Ishikawa (cell line): ENCODE data around the gene RABEP2.

ENCODE experiments used
- CEBPB ChIP-seq: IDR thresholded peaks from 2 replicates; pipeline ENCODE4 v1.6.1; 2012
- CREB1 ChIP-seq: IDR thresholded peaks from 2 replicates; pipeline ENCODE4 v1.6.1; 2012; ENCODE audit warnings: low read depth
- EGR1 ChIP-seq: IDR thresholded peaks from 2 replicates; pipeline ENCODE4 v1.6.1; 2012
- EP300 ChIP-seq: IDR thresholded peaks from 2 replicates; pipeline ENCODE4 v1.6.1; 2012; ENCODE audit warnings: borderline replicate concordance
- FOXM1 ChIP-seq: IDR thresholded peaks from 2 replicates; pipeline ENCODE4 v1.6.1; 2012; ENCODE audit warnings: low read depth, borderline replicate concordance
- NFIC ChIP-seq: IDR thresholded peaks from 2 replicates; pipeline ENCODE4 v1.6.1; 2012
- RAD21 ChIP-seq: IDR thresholded peaks from 2 replicates; pipeline ENCODE4 v1.6.1; 2012; ENCODE audit warnings: low read depth
- TAF1 ChIP-seq: IDR thresholded peaks from 2 replicates; pipeline ENCODE4 v1.6.1; 2012; ENCODE audit warnings: low read depth, mild to moderate bottlenecking
- TCF12 ChIP-seq: IDR thresholded peaks from 2 replicates; pipeline ENCODE4 v1.6.1; 2012; ENCODE audit warnings: low read depth
- USF1 ChIP-seq: IDR thresholded peaks from 2 replicates; pipeline ENCODE4 v1.6.1; 2012
- YY1 ChIP-seq: IDR thresholded peaks from 2 replicates; pipeline ENCODE4 v1.6.1; 2012; ENCODE audit warnings: low read depth
- ZBTB7A ChIP-seq: IDR thresholded peaks from 2 replicates; pipeline ENCODE4 v1.6.1; 2012; ENCODE audit warnings: low read depth
- TF ChIP-seq, protein P1 (sequence below): IDR thresholded peaks from 2 replicates; pipeline ENCODE4 v1.6.1; 2012; ENCODE audit warnings: low read depth, mild to moderate bottlenecking
- TF ChIP-seq, protein P2 (sequence below): IDR thresholded peaks from 2 replicates; pipeline ENCODE4 v1.6.1; 2012

DNA sequence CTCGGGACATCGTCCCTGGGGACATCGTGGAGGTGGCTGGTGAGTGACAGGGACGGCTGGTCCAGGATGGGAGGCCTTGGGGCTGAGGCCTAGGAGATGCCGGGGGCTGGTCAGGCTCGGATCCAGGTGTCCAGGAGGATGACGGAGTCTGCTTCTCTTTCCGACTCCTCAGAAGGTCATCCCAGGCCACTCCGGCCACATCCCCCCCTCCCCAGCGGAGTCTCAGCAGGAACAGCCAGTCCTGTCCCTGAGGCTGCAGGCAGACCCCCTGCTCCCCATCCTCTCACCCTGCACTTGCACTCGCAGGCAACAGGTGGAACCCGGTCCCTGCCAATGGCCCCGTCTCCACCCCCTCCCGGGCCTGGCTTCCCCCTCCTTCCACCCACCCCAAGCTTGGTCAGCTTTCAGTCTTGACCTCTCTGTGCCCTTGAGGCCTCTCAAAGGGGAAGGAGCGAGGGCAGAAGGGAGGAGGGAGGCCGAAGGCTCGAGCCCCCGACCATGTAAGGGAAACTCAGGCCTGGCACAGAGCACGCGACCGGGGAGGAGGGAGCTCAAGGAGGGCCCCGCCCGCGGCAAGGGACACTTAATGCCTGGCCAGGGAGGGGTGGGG is 42.4 kb downstream of the RABEP2 start:
- TF ChIP-seq, protein P1, sequence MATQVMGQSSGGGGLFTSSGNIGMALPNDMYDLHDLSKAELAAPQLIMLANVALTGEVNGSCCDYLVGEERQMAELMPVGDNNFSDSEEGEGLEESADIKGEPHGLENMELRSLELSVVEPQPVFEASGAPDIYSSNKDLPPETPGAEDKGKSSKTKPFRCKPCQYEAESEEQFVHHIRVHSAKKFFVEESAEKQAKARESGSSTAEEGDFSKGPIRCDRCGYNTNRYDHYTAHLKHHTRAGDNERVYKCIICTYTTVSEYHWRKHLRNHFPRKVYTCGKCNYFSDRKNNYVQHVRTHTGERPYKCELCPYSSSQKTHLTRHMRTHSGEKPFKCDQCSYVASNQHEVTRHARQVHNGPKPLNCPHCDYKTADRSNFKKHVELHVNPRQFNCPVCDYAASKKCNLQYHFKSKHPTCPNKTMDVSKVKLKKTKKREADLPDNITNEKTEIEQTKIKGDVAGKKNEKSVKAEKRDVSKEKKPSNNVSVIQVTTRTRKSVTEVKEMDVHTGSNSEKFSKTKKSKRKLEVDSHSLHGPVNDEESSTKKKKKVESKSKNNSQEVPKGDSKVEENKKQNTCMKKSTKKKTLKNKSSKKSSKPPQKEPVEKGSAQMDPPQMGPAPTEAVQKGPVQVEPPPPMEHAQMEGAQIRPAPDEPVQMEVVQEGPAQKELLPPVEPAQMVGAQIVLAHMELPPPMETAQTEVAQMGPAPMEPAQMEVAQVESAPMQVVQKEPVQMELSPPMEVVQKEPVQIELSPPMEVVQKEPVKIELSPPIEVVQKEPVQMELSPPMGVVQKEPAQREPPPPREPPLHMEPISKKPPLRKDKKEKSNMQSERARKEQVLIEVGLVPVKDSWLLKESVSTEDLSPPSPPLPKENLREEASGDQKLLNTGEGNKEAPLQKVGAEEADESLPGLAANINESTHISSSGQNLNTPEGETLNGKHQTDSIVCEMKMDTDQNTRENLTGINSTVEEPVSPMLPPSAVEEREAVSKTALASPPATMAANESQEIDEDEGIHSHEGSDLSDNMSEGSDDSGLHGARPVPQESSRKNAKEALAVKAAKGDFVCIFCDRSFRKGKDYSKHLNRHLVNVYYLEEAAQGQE: no peak
- no peak for TF ChIP-seq NFIC
- no peak for TF ChIP-seq TAF1
- TF ChIP-seq, protein P2, sequence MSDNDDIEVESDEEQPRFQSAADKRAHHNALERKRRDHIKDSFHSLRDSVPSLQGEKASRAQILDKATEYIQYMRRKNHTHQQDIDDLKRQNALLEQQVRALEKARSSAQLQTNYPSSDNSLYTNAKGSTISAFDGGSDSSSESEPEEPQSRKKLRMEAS: no peak
- no peak for TF ChIP-seq EGR1
- no peak for TF ChIP-seq CEBPB
- no peak for TF ChIP-seq ZBTB7A
- no peak for TF ChIP-seq TCF12
- no peak for TF ChIP-seq RAD21
- no peak for TF ChIP-seq EP300
- TF ChIP-seq YY1: no peak
- TF ChIP-seq USF1: no peak
- TF ChIP-seq CREB1: no peak
- TF ChIP-seq FOXM1: no peak
